HL-60/S4 treated with retinoic acid at 250 ng/mL for 4 days and 3 days (cell line): ENCODE results near the gene TTLL11.
"Not testable (repeated sequence)": the region's sequence is repeated elsewhere in the genome, so short reads cannot be mapped to it uniquely, and the experiment has no call there.

Experiments
- in situ Hi-C: fragments of 300-500 bp; cut with MboI; formaldehyde crosslinking; loops from 2 replicates; pipeline ENCODE4 v1.7.0; 2022; ENCODE audit warnings: low sequenced_read_pairs

The TTLL11 gene

DNA sequence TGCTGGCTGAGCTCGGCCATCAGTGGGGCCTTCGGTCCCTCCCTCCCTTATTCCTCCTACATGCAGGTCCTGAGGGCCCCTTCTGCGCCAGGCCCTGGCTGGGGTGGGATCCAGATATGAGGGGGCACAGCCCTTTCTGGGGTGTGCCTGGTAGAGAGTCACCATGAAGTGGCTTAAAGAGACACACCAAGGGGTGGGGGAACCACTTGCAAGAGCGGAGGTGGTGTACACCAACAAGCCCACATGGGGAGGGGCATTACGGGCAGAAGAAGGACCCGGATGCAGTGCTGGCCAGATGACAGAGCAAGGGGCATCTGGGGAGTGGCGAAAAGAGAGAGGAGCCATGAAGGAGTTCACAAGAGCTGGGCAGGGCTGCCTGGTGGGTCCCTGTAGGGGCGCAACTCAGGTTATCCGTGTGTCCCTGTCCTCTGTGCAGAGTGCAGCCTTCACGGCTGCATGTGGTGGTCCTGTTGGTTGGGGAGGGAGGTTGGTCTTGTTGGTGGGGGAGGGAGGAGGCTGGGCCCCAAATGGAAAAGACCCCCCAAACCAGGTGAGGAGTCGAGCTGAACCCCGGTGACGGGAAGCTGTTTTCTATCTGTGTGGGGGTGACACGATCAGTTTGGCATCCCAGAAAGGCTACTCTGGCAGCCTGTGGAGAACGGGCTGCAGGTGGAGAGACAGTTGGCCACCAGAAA lies 283.6 kb downstream of the TTLL11 start:
- in situ Hi-C loops, result no loop called here

- in situ Hi-C loops, result no loop called here
These were observed 284.3 kb downstream of the TTLL11 start for GRCh38 chr9:121808781-121809180.

- in situ Hi-C loops, result no loop called here
These were observed 285.3 kb downstream of the TTLL11 start for GRCh38 chr9:121807823-121808278.

GRCh38 chr9:121807069-121807822 lies 285.9 kb downstream of the TTLL11 start:
- in situ Hi-C loops, result no loop called here

DNA sequence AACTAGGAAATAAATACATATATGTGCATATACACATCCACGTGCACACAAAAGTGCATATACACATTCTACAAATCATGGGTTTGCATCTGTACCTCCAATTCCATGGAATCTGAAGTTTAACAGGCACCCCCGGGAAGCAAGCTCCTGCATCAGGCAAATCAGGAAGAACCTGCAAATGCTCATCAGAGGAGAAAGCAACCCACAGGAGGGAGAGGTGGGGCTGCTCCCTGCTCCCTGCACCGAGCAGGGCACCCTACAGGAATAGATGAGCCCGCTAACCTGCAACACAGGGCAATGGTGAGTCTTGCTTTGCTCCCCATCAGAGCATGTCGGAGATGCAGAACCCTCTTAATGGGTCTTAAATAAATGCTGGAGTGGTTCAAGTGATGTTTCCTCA lies 290.4 kb downstream of the TTLL11 start:
- in situ Hi-C loops, result no loop called here

DNA sequence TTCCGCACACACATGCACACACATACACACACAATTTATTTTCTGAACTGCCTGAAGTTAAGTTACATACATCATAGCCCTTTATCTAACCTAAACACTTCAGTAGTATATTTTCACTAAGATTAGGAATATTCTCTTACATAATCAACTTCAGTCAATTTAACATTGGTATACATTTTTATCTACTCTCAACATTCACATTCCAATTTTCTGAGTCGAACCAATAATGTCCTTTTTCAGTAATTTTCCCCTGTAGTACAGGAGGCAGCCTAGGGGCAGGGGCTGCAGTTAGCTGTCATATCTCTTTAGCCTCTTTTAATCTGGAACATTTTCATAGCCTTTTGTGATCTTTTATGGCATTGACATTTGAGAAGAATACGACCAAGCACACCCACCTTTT lies 291.5 kb downstream of the TTLL11 start:
- in situ Hi-C loops, result no loop called here

- in situ Hi-C loops, result no loop called here
These were observed 292.7 kb downstream of the TTLL11 start for GRCh38 chr9:121800376-121800775.

GRCh38 chr9:121798941-121799340 lies 294.2 kb downstream of the TTLL11 start:
- in situ Hi-C loops, result no loop called here

- in situ Hi-C loops, result no loop called here
These were observed 296.0 kb downstream of the TTLL11 start for GRCh38 chr9:121797081-121797480.

DNA sequence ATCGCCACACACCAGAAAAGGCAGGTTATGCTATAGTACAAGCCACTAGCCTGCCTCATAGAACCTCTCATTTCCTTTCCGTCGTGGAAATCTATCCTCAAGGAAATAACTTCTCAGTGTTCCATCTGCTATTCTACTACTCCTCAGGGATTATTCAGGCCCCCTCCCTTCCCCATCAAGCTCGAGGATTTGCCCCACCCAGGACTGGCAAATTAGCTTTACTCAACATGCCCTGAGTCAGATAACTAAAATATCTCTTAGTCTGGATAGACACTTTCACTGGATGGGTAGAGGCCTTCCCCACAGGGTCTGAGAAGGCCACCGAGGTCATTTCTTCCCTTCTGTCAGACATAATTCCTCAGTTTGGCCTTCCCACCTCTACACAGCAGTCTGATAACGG lies 298.8 kb downstream of the TTLL11 start:
- in situ Hi-C loops, result not testable (repeated sequence)

GRCh38 chr9:121792476-121792875 lies 300.6 kb downstream of the TTLL11 start:
- in situ Hi-C loops, result not testable (repeated sequence)

DNA sequence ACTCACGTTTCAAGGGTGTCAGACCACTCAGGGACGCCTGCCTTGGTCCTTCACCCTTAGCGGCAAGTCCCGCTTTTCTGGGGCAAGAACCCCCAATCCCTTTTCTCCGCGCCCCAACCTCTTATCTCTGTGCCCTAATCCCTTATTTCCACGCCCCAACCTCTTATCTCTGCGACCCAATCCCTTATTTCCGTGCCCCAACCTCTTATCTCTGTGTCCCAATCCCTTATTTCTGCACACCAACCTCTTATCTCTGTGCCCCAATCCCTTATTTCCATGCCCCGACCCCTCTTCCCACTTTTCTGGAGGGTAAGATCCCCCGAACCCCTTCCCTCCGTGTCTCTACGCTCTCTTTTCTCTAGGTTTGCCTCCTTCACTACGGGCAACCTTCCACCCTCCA lies 302.3 kb downstream of the TTLL11 start:
- in situ Hi-C loops, result no loop called here

- in situ Hi-C loops, result no loop called here
These were observed 304.3 kb downstream of the TTLL11 start for GRCh38 chr9:121788686-121789366.

DNA sequence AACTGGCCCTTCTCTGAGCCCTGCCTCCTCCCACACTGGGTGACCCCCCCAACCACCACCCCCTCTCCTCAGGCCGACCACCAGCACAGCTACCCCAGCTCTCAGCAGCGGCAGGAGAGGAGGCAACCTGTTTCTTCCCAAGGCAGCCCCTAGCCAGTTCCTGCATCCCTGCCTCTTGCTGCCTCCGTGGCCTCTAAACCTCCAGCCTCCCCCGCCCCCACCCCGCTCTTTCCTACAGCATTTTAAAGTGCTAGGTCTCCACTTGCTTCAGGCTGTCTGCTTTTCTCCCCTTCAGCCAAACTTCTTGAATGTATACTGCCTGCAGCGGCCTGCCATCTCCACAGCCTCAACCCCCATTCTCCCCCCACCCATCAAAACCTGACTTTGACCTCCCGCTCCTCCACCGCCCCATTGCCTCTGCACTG lies 306.1 kb downstream of the TTLL11 start:
- in situ Hi-C loops, result no loop called here

DNA sequence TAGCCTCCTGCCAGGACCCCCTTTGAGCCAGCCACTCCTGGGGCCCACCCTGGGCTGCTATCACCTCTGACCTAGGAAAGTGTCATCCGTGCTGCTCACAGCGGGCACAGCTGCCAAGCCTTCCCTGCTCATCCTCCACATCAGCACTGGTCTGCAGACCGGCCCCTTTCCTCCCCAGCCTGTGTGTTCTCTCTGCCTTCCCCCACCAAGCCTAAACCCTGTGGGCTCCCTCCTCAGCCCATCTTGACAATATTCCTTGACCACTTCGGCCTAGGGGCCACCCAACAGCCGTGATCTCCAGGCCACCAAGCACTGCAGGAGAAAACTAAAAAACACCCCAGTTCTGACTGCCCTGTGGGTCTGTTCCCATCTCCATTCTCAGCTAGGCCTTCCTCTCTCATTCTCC lies 306.6 kb downstream of the TTLL11 start:
- in situ Hi-C loops, result no loop called here

DNA sequence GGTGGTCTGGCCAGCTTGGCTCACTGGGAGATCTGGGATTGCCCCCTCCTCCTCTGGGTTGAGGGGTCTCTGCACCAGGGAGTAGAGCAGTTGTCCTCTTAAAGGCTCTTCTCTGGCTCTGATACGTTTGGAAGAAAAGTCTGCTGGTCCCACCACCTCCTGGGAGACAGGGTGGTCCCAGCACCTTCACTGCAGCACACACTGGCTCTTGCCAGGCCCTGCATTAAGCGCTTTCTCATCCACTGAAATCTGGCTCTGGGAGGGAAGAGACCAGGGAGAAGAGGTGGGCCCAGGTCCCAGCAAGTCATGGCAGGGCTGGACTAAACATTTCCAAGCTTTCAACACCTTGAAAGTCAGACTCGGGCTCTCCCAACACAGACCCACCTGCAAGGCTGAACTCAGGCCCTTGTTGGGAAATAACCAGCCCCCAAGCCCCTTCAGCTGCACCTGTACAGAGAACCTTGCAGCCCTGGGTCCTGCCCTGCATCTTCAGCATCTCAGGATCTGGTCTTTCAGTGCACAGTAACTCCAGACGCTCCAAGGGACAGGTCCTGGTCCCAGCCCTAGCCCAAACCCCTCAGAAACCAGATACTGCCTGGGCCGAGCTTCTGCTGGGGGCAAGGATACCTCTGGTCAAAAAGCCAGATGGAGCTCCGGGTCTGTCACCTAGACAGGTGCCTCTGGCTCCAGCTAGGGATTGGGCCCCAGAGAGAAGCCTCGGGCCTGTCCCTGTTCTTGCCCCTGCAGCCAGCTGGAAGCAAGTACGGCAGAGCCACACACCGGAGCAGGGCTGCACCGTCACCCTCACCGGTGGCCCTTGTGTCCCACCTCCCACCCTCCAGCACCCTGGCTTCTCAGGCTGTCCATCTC lies 307.2 kb downstream of the TTLL11 start:
- in situ Hi-C loops, result no loop called here

- in situ Hi-C loops, result no loop called here
These were observed 308.2 kb downstream of the TTLL11 start for GRCh38 chr9:121784731-121785411.

DNA sequence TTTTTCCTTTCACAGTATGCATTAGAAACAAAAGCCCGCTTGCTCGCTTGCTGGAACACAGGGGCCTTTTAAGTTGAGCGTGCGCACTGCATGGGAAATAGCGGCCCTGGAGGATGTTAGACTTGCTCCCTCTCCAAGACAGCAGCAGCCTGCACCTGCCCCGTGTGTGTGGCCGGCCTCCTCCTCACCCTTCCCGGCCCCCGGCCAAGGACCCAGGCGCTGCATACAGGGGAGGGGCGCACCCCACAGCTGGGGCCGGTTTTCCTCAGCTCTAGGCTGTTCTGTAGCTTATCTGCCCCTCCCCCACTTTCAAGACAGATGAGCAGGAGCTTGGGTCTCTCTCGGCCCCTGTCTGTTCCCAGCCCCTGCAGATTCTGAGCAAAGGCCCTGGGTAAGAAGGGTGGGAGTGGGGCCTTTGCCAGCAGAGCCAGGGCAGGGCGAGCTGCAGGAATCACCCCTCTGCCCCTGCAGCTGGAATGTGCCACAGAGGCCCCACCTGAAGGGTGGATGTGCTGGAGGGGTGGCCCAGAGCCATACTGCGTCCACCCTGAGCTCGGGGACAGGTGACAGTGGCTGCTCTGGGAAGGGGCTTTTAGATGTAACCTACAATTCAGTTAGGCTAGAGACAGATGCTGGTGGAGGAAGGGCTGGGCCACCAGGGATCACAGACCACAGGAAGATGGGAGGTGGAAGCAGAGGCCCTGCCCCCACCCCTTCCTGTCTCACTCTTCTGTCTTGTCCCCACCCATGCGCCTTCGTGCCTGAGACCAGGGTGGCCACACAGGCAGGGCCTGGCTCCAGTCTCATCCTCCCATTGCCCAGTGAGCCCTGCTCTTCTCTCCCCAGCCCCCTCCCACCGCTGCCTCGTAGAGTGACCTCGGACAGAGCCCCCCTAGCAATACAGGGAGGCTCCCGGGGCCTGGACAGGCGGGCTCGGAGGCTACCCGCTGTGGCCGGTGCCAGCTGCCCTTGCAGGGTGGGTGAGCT lies 309.3 kb downstream of the TTLL11 start:
- in situ Hi-C loops, result no loop called here

- in situ Hi-C loops, result no loop called here
These were observed 310.0 kb downstream of the TTLL11 start for GRCh38 chr9:121783111-121783510.
